ENCODE results near the gene MAPK12. TPM values are rescaled to one million over a fixed set of nuclear protein-coding genes. Genes with fewer than 3 reads are reported as not detected.

MAPK12 gene
- total RNA-seq, 1 donor from 2014 or later: 33.4 TPM

DNA sequence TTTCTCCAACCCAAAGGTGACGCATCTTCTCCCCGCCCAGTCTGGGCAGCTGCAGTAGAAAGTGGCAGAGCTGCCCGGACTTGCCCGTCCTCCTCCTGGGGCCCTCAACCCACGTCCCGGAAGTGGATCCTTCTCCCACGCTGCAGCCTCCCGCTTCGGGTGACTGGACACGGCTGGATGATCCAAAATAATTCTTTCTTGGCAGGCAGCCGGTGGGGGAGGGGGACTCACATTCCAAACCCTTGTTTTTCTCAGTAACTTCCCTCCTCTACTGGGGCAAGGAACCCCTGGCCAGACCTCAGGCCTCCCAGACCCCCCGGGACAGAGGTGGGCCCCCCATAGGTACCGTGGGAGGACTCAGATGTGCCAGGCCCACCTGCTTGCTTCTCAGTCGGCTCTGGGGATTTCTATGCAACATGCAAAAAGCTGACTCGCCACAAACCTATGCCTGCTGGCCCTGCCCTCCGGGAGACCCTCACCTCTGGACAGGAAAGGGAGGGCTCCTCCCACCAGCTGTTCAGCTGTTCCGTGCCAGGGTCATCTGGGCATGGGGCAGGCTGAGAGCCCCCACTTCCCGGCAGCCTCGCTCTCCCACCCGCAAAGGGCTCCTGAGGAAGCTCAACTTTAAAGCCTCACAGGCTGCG, 44.6 kb upstream of the MAPK12 start:
- Mint-ChIP-seq H3K27me3 (ENCODE audit: unreplicated experiment) (peaks cover 16% of the 10 kb centered on the region), H3K27ac (ENCODE audit: unreplicated experiment) (peak overlapping the region; percentile 77), H3K4me3 (ENCODE audit: unreplicated experiment) (peak overlapping the region; percentile 90), H3K36me3 (ENCODE audit: low read depth, unreplicated experiment) (no peaks in the 10 kb centered on the region), H3K4me1 (ENCODE audit: unreplicated experiment) (peaks cover 12% of the 10 kb centered on the region), H3K9me3 (ENCODE audit: unreplicated experiment) (no peaks in the 10 kb centered on the region)
- TF ChIP-seq, protein P1, sequence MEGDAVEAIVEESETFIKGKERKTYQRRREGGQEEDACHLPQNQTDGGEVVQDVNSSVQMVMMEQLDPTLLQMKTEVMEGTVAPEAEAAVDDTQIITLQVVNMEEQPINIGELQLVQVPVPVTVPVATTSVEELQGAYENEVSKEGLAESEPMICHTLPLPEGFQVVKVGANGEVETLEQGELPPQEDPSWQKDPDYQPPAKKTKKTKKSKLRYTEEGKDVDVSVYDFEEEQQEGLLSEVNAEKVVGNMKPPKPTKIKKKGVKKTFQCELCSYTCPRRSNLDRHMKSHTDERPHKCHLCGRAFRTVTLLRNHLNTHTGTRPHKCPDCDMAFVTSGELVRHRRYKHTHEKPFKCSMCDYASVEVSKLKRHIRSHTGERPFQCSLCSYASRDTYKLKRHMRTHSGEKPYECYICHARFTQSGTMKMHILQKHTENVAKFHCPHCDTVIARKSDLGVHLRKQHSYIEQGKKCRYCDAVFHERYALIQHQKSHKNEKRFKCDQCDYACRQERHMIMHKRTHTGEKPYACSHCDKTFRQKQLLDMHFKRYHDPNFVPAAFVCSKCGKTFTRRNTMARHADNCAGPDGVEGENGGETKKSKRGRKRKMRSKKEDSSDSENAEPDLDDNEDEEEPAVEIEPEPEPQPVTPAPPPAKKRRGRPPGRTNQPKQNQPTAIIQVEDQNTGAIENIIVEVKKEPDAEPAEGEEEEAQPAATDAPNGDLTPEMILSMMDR (IDR thresholded peaks at IDR 0.05; ENCODE audit: unreplicated experiment): no peak
- DNase-seq (ENCODE audit: low spot score): peak; percentile 29

DNA sequence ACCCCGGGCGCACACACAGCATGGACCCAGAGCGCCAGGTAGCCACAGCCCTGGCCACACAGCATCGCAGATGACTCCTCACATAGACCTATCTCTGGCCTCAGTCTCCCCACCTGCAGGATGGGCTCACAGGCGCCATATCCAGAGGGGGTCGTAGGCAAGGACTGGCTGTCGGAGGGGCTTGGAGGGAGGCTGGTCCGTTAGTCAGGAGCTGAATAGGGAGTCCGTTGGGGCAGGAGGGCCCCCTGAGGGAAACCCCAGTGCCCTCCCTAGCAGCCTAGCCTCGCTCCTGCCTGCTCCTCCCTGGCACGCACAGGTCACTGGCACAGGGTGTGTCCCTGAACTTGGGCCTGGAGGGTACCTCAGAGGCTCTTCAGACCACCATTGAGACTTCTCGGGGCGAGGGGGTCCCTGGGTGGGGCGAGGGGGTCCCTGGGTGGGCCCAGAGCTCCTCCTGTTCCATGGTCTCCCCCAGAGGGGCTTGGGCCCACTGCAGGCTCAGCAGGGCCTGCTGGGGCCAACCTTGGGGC, 44.0 kb upstream of the MAPK12 start:
- TF ChIP-seq, protein P1 (IDR thresholded peaks at IDR 0.05; ENCODE audit: unreplicated experiment): no peak
- Mint-ChIP-seq H3K4me1 (ENCODE audit: unreplicated experiment) (peaks cover 12% of the 10 kb centered on the region), H3K27ac (ENCODE audit: unreplicated experiment) (no peak overlapping the region), H3K4me3 (ENCODE audit: unreplicated experiment) (peak overlapping the region; percentile 90), H3K36me3 (ENCODE audit: low read depth, unreplicated experiment) (no peaks in the 10 kb centered on the region), H3K27me3 (ENCODE audit: unreplicated experiment) (peaks cover 16% of the 10 kb centered on the region), H3K9me3 (ENCODE audit: unreplicated experiment) (no peaks in the 10 kb centered on the region)
- no peak for DNase-seq (ENCODE audit: low spot score)

DNA sequence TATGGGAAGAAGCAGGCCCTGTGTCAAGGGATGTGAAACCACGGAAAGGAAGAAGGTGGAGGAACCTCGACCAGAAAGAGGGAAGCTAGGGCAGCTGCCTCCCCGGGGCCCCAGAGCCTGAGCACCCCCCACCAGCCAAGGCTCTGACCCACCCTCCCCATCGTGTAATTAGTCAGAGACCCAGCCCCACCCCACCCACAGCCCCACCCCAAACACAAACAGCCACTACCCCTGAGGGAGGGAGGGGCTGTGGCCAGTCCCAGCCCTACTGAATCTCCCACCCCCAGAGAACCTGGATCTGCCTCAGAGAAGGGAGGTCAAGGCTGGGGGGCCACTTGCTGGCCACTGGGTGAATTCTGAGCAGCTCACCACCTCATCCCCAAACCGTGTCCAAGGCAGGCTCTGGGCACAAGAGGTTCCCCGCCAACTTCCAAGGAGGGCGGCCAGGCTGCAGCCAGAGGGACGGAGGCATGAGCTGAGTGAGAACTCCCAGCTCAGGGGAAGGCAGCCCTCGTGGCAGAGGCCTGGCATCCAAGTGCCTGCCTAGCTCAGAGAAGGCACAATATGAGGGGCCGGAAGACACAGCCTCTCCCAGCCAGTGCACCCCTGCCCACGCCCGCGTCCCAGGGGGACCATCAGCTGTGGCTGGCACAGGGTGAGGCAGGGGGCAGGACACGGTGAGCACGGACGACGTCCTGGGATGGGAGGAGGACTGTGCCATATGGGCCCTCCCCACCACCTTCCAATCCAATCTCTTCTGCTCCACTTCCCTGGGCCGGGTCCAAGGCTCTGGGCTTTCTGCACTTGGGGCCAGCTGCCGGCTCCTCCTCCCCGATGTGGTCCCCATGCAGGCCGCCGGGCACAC, 43.3 kb upstream of the MAPK12 start:
- H3K27me3 Mint-ChIP-seq (ENCODE audit: unreplicated experiment): peaks cover 16% of the 10 kb centered on the region
- H3K9me3 Mint-ChIP-seq (ENCODE audit: unreplicated experiment): no peaks in the 10 kb centered on the region
- no peak for DNase-seq (ENCODE audit: low spot score)
- H3K4me3 Mint-ChIP-seq (ENCODE audit: unreplicated experiment): no peak overlapping the region
- TF ChIP-seq, protein P1 (IDR thresholded peaks at IDR 0.05; ENCODE audit: unreplicated experiment): no peak
- H3K36me3 Mint-ChIP-seq (ENCODE audit: low read depth, unreplicated experiment): no peaks in the 10 kb centered on the region
- H3K27ac Mint-ChIP-seq (ENCODE audit: unreplicated experiment): no peak overlapping the region
- peaks cover 12% of the 10 kb centered on the region for H3K4me1 Mint-ChIP-seq (ENCODE audit: unreplicated experiment)

DNA sequence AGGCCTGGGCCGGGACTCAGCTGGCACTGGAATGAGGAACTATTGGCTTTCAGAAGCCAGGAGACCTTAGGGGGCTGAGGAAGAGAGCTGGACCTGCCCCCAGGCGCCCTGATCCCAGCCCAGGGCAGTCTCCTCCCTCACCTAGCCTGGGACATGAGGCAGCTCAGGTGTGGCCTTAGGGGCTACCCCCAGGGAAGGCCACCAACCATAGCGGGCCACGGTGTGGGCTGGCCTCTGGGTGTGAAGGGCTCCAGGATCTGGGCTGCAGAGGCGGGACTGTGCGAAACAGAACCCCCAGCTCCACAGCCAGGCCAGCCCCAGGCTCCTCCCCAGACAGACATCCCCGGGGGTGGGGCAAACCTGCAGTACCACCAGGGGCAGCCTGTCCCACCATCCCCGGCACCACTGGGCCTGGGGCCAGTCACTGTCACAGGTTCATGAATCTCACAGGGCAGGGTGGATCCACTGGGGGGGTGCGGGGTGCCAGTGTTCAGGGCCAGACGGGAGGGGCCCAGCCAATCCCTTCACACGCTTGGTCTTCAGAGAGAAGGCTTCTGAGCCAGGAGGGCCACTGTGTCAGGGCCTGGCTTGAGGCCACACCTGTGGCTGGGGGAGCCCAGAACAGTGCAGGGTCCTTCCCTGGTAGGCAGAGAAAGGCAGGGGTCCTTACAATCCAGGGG, 42.5 kb upstream of the MAPK12 start:
- no peaks in the 10 kb centered on the region for H3K9me3 Mint-ChIP-seq (ENCODE audit: unreplicated experiment)
- H3K4me3 Mint-ChIP-seq (ENCODE audit: unreplicated experiment): no peak overlapping the region
- H3K36me3 Mint-ChIP-seq (ENCODE audit: low read depth, unreplicated experiment): no peaks in the 10 kb centered on the region
- DNase-seq (ENCODE audit: low spot score): no peak
- peaks cover 16% of the 10 kb centered on the region for H3K27me3 Mint-ChIP-seq (ENCODE audit: unreplicated experiment)
- TF ChIP-seq, protein P1 (IDR thresholded peaks at IDR 0.05; ENCODE audit: unreplicated experiment): no peak
- no peak overlapping the region for H3K27ac Mint-ChIP-seq (ENCODE audit: unreplicated experiment)
- H3K4me1 Mint-ChIP-seq (ENCODE audit: unreplicated experiment): peaks cover 12% of the 10 kb centered on the region
